MM.1S (cell line): ENCODE results near the gene FOXC1.

Source experiments
- DNase-seq: peaks from one replicate; pipeline ENCODE4 v3.0.0-alpha.2; 2015
- H2AFZ ChIP-seq: fragments of 300-600 bp; sonication (generic); 2 replicates; pipeline ENCODE4 v1.6.0; 2016; ENCODE audit warnings: antibody characterized with exemption, low read length
- H3F3A ChIP-seq: fragments of 300-600 bp; sonication (generic); 2 replicates; pipeline ENCODE4 v1.6.1; 2016; ENCODE audit warnings: mild to moderate bottlenecking, antibody characterized with exemption, low read length, moderate library complexity, mixed read lengths; ENCODE audit not compliant: insufficient read depth
- H3K27ac ChIP-seq: fragments of 300-600 bp; sonication (generic); 2 replicates; pipeline ENCODE4 v1.5.1; 2016; ENCODE audit warnings: mild to moderate bottlenecking, low read length
- H3K27me3 ChIP-seq: fragments of 300-600 bp; sonication (generic); replicated peaks from 2 replicates; pipeline ENCODE4 v1.6.0; 2016; ENCODE audit warnings: low read length; ENCODE audit not compliant: insufficient read depth
- H3K36me3 ChIP-seq: fragments of 300-600 bp; sonication (generic); replicated peaks from 2 replicates; pipeline ENCODE4 v1.6.1; 2016; ENCODE audit warnings: mild to moderate bottlenecking, low read length, mixed read lengths; ENCODE audit not compliant: insufficient read depth
- H3K4me1 ChIP-seq: fragments of 300-600 bp; sonication (generic); 2 replicates; pipeline ENCODE4 v1.6.1; 2016; ENCODE audit warnings: low read length, mixed read lengths
- H3K4me2 ChIP-seq: fragments of 300-600 bp; sonication (generic); 2 replicates; pipeline ENCODE4 v1.6.0; 2016; ENCODE audit warnings: low read depth, low read length
- H3K4me3 ChIP-seq: fragments of 300-600 bp; sonication (generic); 2 replicates; pipeline ENCODE4 v1.5.1; 2016; ENCODE audit warnings: low read length, mixed read lengths
- H3K79me2 ChIP-seq: fragments of 300-600 bp; sonication (generic); 2 replicates; pipeline ENCODE4 v1.6.1; 2016; ENCODE audit warnings: mixed run types, low read length, mixed read lengths
- H3K9ac ChIP-seq: fragments of 300-600 bp; sonication (generic); 2 replicates; pipeline ENCODE4 v1.6.1; 2016; ENCODE audit warnings: low read length, mixed read lengths
- H3K9me2 ChIP-seq: fragments of 300-600 bp; sonication (generic); replicated peaks from 2 replicates; pipeline ENCODE4 v1.6.1; 2016; ENCODE audit warnings: mild to moderate bottlenecking, low read length, mixed read lengths; ENCODE audit not compliant: insufficient read depth
- H3K9me3 ChIP-seq: fragments of 300-600 bp; sonication (generic); replicated peaks from 2 replicates; pipeline ENCODE4 v1.6.1; 2016; ENCODE audit warnings: mild to moderate bottlenecking, low read length, mixed read lengths; ENCODE audit not compliant: insufficient read depth
- H4K20me1 ChIP-seq: fragments of 300-600 bp; sonication (generic); 2 replicates; pipeline ENCODE4 v1.6.1; 2016; ENCODE audit warnings: mild to moderate bottlenecking, low read length, moderate library complexity, mixed read lengths; ENCODE audit not compliant: insufficient read depth
- EZH2 ChIP-seq: fragments of 300-600 bp; sonication (generic); optimal IDR thresholded peaks from 2 replicates; pipeline ENCODE3; 2017; ENCODE audit warnings: low read depth, mild to moderate bottlenecking, antibody characterized with exemption, low read length, mixed read lengths
- EZH2phosphoT487 ChIP-seq: fragments of 300-600 bp; sonication (generic); IDR thresholded peaks from 2 replicates; pipeline ENCODE4 v1.6.1; 2018; ENCODE audit warnings: antibody characterized with exemption, low read length
- TF ChIP-seq, protein P1 (sequence below): fragments of 300-600 bp; sonication (generic); IDR thresholded peaks from 2 replicates; pipeline ENCODE4 v1.5.1; 2016; ENCODE audit warnings: antibody characterized with exemption, low read length, mixed read lengths

Gene FOXC1

DNA sequence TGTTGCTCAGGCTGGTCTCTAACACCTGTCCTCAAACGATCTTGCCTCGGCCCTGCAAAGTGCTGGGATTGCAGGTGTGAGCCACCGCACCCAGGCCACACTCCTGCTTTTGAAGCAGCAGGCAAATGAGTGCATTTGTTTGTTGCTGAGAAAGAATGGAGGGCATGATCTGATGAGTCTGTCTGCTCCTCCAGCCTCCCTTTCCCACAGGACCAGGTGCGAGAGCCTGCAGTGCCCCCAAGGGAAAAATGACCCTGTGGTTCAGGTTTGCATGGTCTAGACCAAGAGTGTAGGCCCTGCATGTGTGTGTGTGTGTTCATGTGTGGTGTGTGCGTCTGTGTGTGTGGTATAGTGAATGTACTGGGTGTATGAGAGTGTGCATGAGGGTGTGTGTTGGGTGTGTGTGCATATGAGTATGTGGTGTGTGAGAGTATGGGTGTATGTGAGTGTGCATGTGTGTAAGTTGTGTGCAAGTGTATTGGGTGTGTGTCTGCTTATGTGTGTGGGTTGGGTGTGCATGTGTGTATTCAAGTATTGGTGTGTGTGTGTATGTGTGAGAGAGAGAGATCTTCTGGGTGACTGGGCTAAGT lies 22.8 kb upstream of the FOXC1 start:
- Histone ChIP-seq H3K4me1 (no peaks in the 10 kb centered on the region), H3K36me3 (no peaks in the 10 kb centered on the region), H3K4me2 (no peak overlapping the region), H3K9ac (no peak overlapping the region), H3K9me2 (no peaks in the 10 kb centered on the region), H3K27ac (no peak overlapping the region), H3K4me3 (no peak overlapping the region), H3K79me2 (no peaks in the 10 kb centered on the region), H4K20me1 (no peaks in the 10 kb centered on the region), H3F3A (no peaks in the 10 kb centered on the region), H2AFZ (no peak overlapping the region), H3K9me3 (no peaks in the 10 kb centered on the region), H3K27me3 (no peaks in the 10 kb centered on the region)
- TF ChIP-seq EZH2: no peak
- DNase-seq: no peak

DNA sequence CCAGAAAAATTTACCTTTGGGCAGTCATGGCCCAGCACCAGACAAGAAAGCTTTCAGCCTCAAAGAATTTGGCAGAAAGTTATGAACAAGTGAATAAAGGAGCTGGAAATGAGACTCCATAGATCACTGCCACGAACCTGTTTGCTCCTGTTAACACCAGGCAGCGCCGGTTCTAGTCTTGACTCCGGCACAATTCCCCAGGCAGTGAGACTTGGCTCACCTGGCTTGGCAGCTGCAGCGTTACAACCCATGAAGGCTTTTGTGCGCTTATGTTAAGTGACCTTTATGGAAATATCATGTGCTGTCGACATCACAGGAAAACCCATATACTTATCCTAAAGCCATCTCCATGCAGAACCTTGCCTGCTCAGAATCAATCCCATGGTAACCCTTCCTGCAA lies 22.2 kb upstream of the FOXC1 start:
- H2AFZ ChIP-seq: no peak overlapping the region
- H3K27me3 ChIP-seq: no peaks in the 10 kb centered on the region
- H3K79me2 ChIP-seq: no peaks in the 10 kb centered on the region
- no peaks in the 10 kb centered on the region for H3F3A ChIP-seq
- H4K20me1 ChIP-seq: no peaks in the 10 kb centered on the region
- no peak overlapping the region for H3K4me2 ChIP-seq
- no peak overlapping the region for H3K4me3 ChIP-seq
- TF ChIP-seq, protein P1, sequence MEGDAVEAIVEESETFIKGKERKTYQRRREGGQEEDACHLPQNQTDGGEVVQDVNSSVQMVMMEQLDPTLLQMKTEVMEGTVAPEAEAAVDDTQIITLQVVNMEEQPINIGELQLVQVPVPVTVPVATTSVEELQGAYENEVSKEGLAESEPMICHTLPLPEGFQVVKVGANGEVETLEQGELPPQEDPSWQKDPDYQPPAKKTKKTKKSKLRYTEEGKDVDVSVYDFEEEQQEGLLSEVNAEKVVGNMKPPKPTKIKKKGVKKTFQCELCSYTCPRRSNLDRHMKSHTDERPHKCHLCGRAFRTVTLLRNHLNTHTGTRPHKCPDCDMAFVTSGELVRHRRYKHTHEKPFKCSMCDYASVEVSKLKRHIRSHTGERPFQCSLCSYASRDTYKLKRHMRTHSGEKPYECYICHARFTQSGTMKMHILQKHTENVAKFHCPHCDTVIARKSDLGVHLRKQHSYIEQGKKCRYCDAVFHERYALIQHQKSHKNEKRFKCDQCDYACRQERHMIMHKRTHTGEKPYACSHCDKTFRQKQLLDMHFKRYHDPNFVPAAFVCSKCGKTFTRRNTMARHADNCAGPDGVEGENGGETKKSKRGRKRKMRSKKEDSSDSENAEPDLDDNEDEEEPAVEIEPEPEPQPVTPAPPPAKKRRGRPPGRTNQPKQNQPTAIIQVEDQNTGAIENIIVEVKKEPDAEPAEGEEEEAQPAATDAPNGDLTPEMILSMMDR: no peak
- TF ChIP-seq EZH2phosphoT487: no peak
- TF ChIP-seq EZH2: no peak
- H3K27ac ChIP-seq: no peak overlapping the region
- H3K9me2 ChIP-seq: no peaks in the 10 kb centered on the region
- H3K9ac ChIP-seq: no peak overlapping the region
- DNase-seq: no peak
- no peaks in the 10 kb centered on the region for H3K9me3 ChIP-seq
- no peaks in the 10 kb centered on the region for H3K4me1 ChIP-seq
- no peaks in the 10 kb centered on the region for H3K36me3 ChIP-seq

DNA sequence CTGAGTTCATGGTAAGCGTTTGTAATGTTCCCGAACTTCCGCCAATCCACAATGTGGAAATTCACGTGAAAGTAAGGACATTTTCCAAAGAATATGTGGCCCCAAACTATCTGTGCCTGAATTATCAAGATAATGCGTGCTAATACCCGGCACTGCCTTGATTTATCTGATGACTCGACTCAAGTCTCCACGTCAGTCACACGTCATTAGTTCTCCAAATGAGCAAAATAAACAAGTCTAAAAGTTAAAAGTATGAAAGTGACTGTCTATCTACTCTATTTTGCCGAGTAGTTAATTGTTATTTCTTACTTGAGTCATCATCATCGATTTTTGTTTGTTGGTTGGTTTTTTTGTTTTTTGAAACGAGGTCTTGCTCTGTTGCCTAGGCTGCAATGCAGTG lies 21.7 kb upstream of the FOXC1 start:
- Histone ChIP-seq H3K4me3 (no peak overlapping the region), H3K9me2 (no peaks in the 10 kb centered on the region), H3K27me3 (no peaks in the 10 kb centered on the region)

DNA sequence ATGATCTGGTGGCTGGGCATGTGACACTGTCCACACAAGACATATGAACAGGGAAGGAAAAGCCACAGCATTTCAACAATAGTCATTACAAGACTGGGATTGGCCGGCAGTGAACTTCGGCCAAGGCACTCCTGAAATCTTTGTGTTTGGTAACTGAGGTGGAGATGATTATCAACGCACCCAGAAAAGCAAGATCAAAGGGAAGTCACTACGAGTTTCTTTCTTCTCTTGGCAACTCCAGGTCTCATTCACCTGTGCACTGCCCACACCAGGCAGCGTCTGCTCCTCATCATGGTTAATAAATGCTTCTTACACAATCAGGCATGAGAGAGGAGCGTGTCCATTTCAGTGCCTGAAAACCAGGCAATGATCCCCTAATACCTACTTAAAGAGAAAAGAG lies 20.5 kb upstream of the FOXC1 start:
- DNase-seq: no peak
- H3K27ac ChIP-seq: no peak overlapping the region
- no peak overlapping the region for H3K9ac ChIP-seq
- H3K9me3 ChIP-seq: no peaks in the 10 kb centered on the region
- H4K20me1 ChIP-seq: no peaks in the 10 kb centered on the region
- H3K4me2 ChIP-seq: no peak overlapping the region
- H2AFZ ChIP-seq: no peak overlapping the region
- peaks cover 9% of the 10 kb centered on the region; the same call in 1 of the 2 replicates for H3K27me3 ChIP-seq
- H3K4me3 ChIP-seq: no peak overlapping the region
- H3K36me3 ChIP-seq: no peaks in the 10 kb centered on the region
- H3K4me1 ChIP-seq: no peaks in the 10 kb centered on the region
- H3F3A ChIP-seq: no peaks in the 10 kb centered on the region
- no peaks in the 10 kb centered on the region for H3K9me2 ChIP-seq
- no peaks in the 10 kb centered on the region for H3K79me2 ChIP-seq
- TF ChIP-seq EZH2 (no peak), EZH2phosphoT487 (no peak)
- TF ChIP-seq, protein P1: no peak

More for the DNA sequence above, 21.7 kb upstream of the FOXC1 start:
- no peaks in the 10 kb centered on the region for H3K9me3 ChIP-seq
- H3K9ac ChIP-seq: no peak overlapping the region
- no peak overlapping the region for H2AFZ ChIP-seq
- TF ChIP-seq, protein P1: no peak
- no peak for TF ChIP-seq EZH2phosphoT487
- TF ChIP-seq EZH2: no peak
- H3K27ac ChIP-seq: no peak overlapping the region
- H3K4me1 ChIP-seq: no peaks in the 10 kb centered on the region
- H3K4me2 ChIP-seq: no peak overlapping the region
- DNase-seq: no peak
- no peaks in the 10 kb centered on the region for H3F3A ChIP-seq
- no peaks in the 10 kb centered on the region for H3K79me2 ChIP-seq
- no peaks in the 10 kb centered on the region for H4K20me1 ChIP-seq
- H3K36me3 ChIP-seq: no peaks in the 10 kb centered on the region
